Gastroesophageal sphincter (tissue), 3 donors: Measurements from ENCODE around the gene PXK.

Source experiments
- POLR2AphosphoS5 ChIP-seq: sonication (generic); formaldehyde crosslinking; IDR thresholded peaks from one replicate; pipeline ENCODE4 v1.6.1; 2017; ENCODE audit warnings: antibody characterized with exemption
- TF ChIP-seq, protein P1 (sequence below), 4 experiments: fragments of 200-600 bp in 2 of 4; fragments of 450-650 bp in 2 of 4; sonication (generic) in 1 of 4; IDR thresholded peaks; one replicate each; pipeline ENCODE4 v1.5.1; 2017 to 2019; ENCODE audit warnings: antibody characterized with exemption in 4 of 4, mild to moderate bottlenecking in 2 of 4, moderate library complexity in 2 of 4

DNA sequence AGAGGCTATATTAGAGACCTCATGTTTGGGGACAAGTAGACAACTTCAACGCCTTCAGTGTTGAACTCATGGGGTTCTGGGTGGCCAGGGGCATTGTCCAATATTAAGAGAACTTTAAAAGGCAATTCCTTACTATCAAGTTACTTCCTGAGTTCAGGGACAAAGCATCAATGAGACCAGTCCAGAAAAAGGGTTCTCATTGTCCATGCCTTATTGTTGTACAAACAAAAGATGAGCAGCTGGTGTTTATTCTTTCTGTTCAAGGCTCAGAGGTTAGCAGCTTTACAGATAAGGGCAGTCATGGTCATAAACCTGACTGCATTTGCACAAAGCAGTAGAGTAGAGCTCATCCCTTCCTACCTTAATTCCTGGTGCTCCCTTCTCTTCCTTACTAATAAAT lies 119.5 kb downstream of the PXK start:
- no peak for TF ChIP-seq POLR2AphosphoS5
- TF ChIP-seq, protein P1, sequence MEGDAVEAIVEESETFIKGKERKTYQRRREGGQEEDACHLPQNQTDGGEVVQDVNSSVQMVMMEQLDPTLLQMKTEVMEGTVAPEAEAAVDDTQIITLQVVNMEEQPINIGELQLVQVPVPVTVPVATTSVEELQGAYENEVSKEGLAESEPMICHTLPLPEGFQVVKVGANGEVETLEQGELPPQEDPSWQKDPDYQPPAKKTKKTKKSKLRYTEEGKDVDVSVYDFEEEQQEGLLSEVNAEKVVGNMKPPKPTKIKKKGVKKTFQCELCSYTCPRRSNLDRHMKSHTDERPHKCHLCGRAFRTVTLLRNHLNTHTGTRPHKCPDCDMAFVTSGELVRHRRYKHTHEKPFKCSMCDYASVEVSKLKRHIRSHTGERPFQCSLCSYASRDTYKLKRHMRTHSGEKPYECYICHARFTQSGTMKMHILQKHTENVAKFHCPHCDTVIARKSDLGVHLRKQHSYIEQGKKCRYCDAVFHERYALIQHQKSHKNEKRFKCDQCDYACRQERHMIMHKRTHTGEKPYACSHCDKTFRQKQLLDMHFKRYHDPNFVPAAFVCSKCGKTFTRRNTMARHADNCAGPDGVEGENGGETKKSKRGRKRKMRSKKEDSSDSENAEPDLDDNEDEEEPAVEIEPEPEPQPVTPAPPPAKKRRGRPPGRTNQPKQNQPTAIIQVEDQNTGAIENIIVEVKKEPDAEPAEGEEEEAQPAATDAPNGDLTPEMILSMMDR (IDR thresholded peaks at IDR 0.05), result no peak
